ENCODE results near the gene CFAP251. TPM values are rescaled to one million over a fixed set of nuclear protein-coding genes. Genes with fewer than 3 reads are reported as not detected.
A peak's percentile ranks its signal among the peaks of the same experiment; 100 is the strongest.

CFAP251 gene
- total and polyA plus RNA-seq, 2 of the 13 experiments (the other 11 are each of a cell fraction or from before 2014, with no cell fraction given): 0.30 to 0.42 TPM

- peak overlapping the region; percentile 73 for H3K9ac ChIP-seq (ENCODE audit: insufficient read depth, low read depth, low read length)
- 0 out of 2 replicates have a peak, but pooled peaks have one; percentile 49 for TF ChIP-seq ZNF318 (CRISPR knock-in tag; IDR thresholded peaks at IDR 0.05)
- no peak for TF ChIP-seq FOXC1 (CRISPR knock-in tag; IDR thresholded peaks at IDR 0.05; ENCODE audit: borderline replicate concordance)
- TF ChIP-seq CBFB (CRISPR knock-in tag; IDR thresholded peaks at IDR 0.05): 0 out of 2 replicates have a peak, but pooled peaks have one; percentile 1
- TF ChIP-seq ESRRA (CRISPR knock-in tag; IDR thresholded peaks at IDR 0.05; ENCODE audit: low read depth): 0 out of 2 replicates have a peak, but pooled peaks have one; percentile 43
- TF ChIP-seq ZNF30 (CRISPR knock-in tag; IDR thresholded peaks at IDR 0.05): no peak
- TF ChIP-seq EHMT2 (IDR thresholded peaks at IDR 0.05; ENCODE audit: borderline replicate concordance, low read depth, low read length): no peak
- TF ChIP-seq ZNF792 (CRISPR knock-in tag; IDR thresholded peaks at IDR 0.05): 0 out of 2 replicates have a peak, but pooled peaks have one; percentile 3
- no peak for TF ChIP-seq LCORL (IDR thresholded peaks at IDR 0.05)
- no peak for TF ChIP-seq LCORL (CRISPR knock-in tag; IDR thresholded peaks at IDR 0.05)
- TF ChIP-seq ZNF570 (CRISPR knock-in tag; IDR thresholded peaks at IDR 0.05; ENCODE audit: borderline replicate concordance): no peak
- no peak for TF ChIP-seq HNF4A (CRISPR knock-in tag; IDR thresholded peaks at IDR 0.05)
- no peak for TF ChIP-seq ZNF766 (CRISPR knock-in tag; IDR thresholded peaks at IDR 0.05; ENCODE audit: borderline replicate concordance)
- TF ChIP-seq ZNF34 (CRISPR knock-in tag; IDR thresholded peaks at IDR 0.05; ENCODE audit: borderline replicate concordance): no peak
- peak; percentile 62; the same call in 1 of the 2 replicates for TF ChIP-seq RXRA (CRISPR knock-in tag; IDR thresholded peaks at IDR 0.05)
- TF ChIP-seq ZNF263 (CRISPR knock-in tag; IDR thresholded peaks at IDR 0.05): peak; percentile 70
- TF ChIP-seq, protein P1, sequence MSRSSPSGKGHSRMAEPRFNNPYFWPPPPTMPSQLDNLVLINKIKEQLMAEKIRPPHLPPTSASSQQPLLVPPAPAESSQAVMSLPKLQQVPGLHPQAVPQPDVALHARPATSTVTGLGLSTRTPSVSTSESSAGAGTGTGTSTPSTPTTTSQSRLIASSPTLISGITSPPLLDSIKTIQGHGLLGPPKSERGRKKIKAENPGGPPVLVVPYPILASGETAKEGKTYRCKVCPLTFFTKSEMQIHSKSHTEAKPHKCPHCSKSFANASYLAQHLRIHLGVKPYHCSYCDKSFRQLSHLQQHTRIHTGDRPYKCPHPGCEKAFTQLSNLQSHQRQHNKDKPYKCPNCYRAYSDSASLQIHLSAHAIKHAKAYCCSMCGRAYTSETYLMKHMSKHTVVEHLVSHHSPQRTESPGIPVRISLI (CRISPR knock-in tag; IDR thresholded peaks at IDR 0.05; ENCODE audit: borderline replicate concordance): peak; percentile 44; the same call in 1 of the 2 replicates
Observed at GRCh38 chr12:122024132-122024785, 105.9 kb downstream of the CFAP251 start.

More at GRCh38 chr12:122024132-122024785, 105.9 kb downstream of the CFAP251 start:
- ChIA-PET POLR2A (interaction anchor here (1.0 to 2.0 kb wide), 8 partner anchors 11 to 228 kb away, joined by 3 to 9 read pairs (median 4); partner anchors contain the start of genes DIABLO and PSMD9), CTCF (ENCODE audit: low intra/inter-chr PET ratio, low total read pairs) (no interaction called here)
- peak overlapping the region; percentile 71 to 81 (median 73); a peak in 5 of 6 replicates for H3K4me3 ChIP-seq (replicated peaks in 1 of 3; ENCODE audit: insufficient read depth in 1 of 3, low read depth in 2 of 3, low read length in 3 of 3)
- peaks cover 0 to 12% of the 10 kb centered on the region in 2 experiments; a peak in 1 of 5 replicates for H3K27me3 ChIP-seq (ENCODE audit: control insufficient read depth in 1 of 2, insufficient read depth in 2 of 2, low read length in 2 of 2)
- H2AFZ ChIP-seq (ENCODE audit: low read length): no peak overlapping the region
- H3K79me2 ChIP-seq (ENCODE audit: insufficient read depth, low read length): peaks cover 20% of the 10 kb centered on the region
- DNase-seq (ENCODE audit: low spot score): peak; percentile 20
- ATAC-seq: peak; percentile 32
- H3K27ac ChIP-seq (ENCODE audit: extremely low read length, insufficient read depth, low read length): peak overlapping the region; percentile 79
- peaks cover 0 to 1% of the 10 kb centered on the region in 2 experiments; a peak in 1 of 5 replicates for H3K36me3 ChIP-seq (replicated peaks in 1 of 2; ENCODE audit: control insufficient read depth in 1 of 2, insufficient read depth in 2 of 2, low read length in 2 of 2)
- no TSS peak for BruUV-seq (replicated peaks)
- H3K9me3 ChIP-seq (ENCODE audit: low read length): no peaks in the 10 kb centered on the region
- 17% methylated on average over 14 of the region's 16 CpGs for WGBS (ENCODE audit: low lambda C conversion rate)
- 0 out of 2 replicates have a peak, but pooled peaks cover 3% of the 10 kb centered on the region for H4K20me1 ChIP-seq (ENCODE audit: insufficient read depth, low read length)
- peak overlapping the region; percentile 90 for H3K4me2 ChIP-seq (ENCODE audit: low read depth, low read length)
- H3K4me1 ChIP-seq (ENCODE audit: insufficient read depth, low read length): peaks cover 37% of the 10 kb centered on the region
- in situ Hi-C loops (cut with HindIII; ENCODE audit: extremely low pct_ligation_motif_present, low pct_unique_long_range_greater_than_20kb) (no loop called here), intact Hi-C loops (cut with micrococcal nuclease; ENCODE audit: unreplicated experiment) (loop anchor here (10.0 kb wide), 1 partner anchor 109 kb away; the partner anchor contains the start of gene CFAP251)
- FAIRE-seq: peak; percentile 49
